Stimulated activated CD4-positive, alpha-beta T cell treated with anti-CD3 and anti-CD28 coated beads, Interleukin-15, amount 100 ng/mL, for 24 hours (primary cell): ENCODE data around the gene TTC27.

Experiments used
- DNase-seq: peaks from one replicate; pipeline ENCODE4 v3.0.0-alpha.2; 2020

TTC27 gene

DNA sequence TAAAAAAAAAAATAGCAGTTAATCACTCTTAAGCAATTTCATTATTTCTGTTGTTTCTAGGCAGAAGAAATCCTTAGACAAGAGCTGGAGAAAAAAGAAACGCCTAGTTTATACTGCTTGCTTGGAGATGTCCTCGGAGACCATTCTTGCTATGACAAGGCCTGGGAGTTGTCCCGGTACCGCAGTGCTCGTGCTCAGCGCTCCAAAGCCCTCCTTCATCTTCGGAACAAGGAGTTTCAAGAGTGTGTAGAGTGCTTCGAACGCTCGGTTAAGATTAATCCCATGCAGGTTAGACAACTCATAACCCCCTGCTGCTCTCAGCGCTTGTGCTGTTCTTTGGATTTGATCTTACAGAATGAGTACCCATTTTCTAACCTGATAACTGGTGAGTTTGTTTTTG lies 130.4 kb downstream of the TTC27 start:
- no peak for DNase-seq

- DNase-seq, result no peak
Observed at GRCh38 chr2:32760628-32761027, 132.8 kb downstream of the TTC27 start.

DNA sequence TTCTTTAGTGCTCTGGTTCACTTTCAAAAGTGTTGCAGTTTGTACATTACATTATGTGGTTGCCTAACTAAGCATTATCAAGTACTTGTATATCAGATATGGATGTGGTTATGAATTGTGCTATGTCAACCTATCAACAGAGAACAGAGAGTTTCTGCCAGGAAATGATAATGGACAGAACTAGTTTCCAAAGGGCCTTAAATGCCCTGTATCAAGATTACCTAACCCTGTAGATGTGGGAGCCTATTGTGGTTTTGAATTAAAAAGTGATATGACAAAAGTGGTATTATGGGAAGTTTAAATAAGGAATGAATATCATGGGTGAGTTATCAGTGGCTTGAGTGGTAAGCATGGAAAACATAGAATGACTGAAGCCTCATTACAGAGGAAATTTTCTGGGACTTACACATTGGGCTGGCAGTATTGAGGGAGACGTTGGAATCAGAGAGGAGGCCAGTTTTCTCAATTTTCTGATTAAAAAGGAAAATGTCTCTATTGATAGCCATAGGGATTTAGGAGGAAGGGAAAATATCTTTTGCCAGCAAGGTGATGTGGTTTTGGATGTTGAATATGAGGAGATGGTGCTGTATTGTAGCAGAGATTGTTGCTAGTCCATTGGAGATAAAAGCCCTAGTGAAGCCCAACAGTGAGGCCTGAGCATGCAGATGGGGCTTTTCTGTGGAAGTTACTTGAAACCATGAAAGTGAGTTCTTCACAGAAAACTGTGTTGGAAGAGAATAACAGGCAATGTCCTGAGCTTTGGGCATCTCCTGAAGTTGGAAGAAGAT lies 140.7 kb downstream of the TTC27 start:
- no peak for DNase-seq

DNA sequence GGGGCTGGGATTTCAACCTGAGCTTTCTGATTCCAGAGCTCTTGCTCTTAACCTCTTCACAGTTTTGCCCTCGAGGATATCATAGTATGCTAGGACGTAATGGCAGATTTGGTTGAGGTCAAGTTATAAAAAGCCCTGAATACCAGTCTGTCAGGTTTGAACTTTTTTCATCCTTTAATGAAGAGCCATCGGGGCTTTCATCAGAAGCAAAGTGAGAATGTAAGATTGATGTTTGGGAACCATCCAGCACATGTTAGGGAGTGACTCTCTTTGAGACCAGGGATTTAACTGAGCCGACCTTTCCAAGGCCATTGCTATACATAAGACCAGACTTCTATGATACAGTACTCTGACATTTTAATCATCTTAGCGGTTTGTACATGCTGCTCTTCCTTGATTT lies 142.5 kb downstream of the TTC27 start:
- no peak for DNase-seq

- no peak for DNase-seq
Observed at GRCh38 chr2:32772638-32773447, 145.0 kb downstream of the TTC27 start.

DNA sequence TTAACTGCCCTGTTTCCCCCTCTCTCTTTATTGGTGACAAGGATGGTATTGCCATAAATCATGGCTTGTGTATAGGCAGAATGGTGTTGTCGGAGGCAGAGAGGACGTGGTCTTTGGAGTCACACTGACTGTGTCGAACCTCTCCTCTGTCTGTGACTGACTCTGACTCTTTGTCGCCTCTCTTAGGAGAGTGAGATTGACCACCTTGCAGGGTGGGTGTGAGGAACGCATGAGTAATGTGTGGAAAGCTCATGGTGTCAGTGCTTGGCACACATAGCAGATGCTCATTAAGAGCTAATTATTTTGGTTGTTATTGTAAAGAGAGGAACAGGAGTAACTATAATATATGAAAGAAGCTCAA lies 145.6 kb downstream of the TTC27 start:
- DNase-seq, result no peak

GRCh38 chr2:32775954-32776353 lies 148.1 kb downstream of the TTC27 start:
- DNase-seq, result no peak

DNA sequence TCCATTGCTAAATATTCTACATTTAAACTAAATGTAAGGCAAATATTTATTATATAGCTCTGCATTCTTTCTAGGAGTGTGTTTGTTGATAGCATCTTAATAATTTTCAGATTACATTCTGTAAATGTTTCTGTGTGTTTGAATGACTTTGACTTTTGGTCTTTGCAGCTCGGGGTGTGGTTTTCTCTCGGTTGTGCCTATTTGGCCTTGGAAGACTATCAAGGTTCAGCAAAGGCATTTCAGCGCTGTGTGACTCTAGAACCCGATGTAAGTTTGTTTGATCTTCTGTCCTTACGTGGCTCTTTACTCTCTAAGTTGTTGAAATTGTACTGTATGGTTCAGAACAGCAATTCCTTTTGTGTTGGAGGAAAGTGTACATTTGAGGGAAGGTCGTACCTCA lies 149.9 kb downstream of the TTC27 start:
- DNase-seq, result no peak

DNA sequence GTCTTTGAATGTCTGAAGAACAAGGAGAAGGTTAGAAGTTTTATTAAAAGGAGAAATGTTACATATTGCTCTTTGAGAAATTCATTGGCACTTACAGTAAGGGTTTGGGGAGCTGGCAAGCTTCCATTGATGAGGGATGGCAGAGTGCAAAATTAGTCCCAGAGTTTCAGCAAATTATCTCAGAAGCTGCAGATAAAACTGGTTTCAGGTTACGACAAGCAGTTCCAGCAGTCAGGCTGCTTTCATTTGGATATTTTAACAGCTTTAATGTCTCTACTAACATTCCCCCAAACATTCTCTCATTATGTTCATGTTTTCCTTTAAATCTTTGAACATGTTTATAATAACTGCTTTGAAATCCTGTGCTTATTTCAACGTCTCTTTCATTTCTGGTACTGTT lies 153.1 kb downstream of the TTC27 start:
- no peak for DNase-seq

GRCh38 chr2:32783469-32783868 lies 155.6 kb downstream of the TTC27 start:
- DNase-seq, result no peak

GRCh38 chr2:32783933-32784332 lies 156.1 kb downstream of the TTC27 start:
- no peak for DNase-seq

- no peak for DNase-seq
Observed at GRCh38 chr2:32787207-32787606, 159.4 kb downstream of the TTC27 start.

- no peak for DNase-seq
Observed at GRCh38 chr2:32788114-32788513, 160.3 kb downstream of the TTC27 start.

GRCh38 chr2:32792416-32792815 lies 164.6 kb downstream of the TTC27 start:
- DNase-seq, result no peak

DNA sequence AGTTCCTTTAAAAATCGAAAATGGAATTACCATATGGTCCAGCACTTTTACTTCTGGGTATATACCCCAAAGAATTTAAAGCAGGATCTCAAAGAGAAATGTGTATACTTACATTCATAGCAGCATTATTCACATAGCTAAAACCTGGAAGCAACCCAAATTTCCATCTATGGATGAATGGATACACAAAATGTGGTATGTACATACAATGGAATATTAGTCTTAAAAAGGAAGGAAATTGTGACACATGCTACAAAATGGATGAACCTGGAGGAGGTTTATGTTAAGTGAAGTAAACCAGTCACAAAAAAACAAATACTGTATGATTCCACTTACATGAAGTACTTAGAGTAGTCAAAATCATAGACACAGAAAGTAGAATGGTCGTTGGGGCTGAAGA lies 171.0 kb downstream of the TTC27 start:
- DNase-seq, result no peak

DNA sequence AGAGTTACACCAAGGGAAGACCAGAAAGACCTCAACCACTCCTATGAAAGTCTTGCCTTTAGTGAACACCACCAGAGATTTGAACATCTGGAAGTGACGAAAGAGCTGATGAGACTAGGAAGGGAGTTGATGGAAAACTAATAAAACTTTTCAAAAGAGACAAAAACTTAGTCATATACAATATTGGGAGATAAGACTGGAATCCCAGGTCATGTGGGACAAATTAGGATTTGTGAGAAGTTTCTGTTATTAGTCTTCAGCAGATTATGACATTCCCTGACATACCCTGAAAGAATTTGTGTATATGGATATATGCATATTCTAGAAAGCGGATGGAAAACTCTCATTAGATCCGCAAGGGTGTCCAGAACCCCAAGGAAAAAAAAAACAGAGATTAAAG lies 173.9 kb downstream of the TTC27 start:
- DNase-seq, result no peak

- no peak for DNase-seq
Observed at GRCh38 chr2:32802877-32803276, 175.0 kb downstream of the TTC27 start.

DNA sequence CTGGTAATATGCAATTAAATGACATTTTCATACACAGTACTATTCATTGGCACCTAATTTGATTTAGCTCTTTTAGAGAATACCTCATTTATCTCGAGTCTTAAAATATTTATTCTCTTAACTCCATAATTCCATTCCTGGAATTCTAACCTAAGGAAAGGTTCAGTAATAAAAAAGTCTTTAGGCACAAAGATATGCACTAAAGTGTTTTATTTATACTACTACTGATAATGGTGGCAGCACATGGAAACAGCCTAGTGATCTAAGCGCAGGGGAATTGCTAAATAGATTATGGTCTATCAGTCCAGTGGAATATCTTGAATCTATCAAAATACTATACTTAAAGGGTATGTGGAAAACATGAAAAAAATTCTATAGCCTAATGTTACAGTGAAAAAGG lies 176.4 kb downstream of the TTC27 start:
- no peak for DNase-seq

DNA sequence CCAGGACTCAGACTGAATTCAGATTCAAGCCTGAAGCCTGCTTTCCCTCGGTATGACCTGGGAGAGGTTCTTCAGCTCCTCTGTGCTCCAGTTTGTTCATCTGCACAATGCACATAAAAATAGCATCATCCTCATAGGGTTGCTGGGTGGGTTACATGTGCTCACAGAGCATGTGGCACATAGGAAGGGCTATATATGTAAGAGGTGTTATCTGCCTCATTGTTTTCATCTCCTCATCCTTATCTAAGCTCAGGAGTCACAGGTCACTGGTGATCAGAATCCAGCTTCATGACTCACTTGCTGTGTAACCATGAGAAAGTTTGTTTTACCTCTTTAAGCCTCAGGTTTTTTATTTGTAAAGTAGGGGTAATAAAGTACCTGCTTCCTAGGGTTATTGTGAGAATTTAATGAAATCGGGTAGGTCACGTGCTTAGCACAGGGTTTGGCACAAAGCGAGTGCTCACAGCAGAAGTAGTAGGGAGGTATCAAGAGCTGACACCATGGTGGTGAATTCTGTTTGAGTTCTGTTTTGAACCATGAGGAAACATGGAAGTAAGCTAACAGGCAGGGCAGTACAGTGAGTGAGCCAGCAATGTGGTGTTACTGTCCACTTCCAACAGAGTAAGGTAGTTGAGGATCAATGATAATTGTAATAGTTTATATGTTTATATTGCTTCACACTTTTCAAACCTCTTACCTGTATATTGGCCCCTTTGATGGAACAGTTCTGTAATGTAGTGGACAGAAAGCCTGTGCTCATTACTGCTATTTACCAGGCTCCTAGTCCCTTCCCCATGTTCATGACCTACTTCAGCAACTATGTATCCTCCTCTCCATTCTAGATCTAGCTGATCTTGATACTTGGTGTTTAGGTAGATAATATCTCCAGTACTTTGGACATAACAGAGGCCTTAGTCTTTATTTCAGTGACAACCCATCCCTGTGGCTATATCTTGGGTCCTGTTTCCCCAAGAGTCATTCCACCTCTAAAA lies 177.6 kb downstream of the TTC27 start:
- DNase-seq, result no peak

GRCh38 chr2:32806857-32807256 lies 179.0 kb downstream of the TTC27 start:
- DNase-seq, result no peak

DNA sequence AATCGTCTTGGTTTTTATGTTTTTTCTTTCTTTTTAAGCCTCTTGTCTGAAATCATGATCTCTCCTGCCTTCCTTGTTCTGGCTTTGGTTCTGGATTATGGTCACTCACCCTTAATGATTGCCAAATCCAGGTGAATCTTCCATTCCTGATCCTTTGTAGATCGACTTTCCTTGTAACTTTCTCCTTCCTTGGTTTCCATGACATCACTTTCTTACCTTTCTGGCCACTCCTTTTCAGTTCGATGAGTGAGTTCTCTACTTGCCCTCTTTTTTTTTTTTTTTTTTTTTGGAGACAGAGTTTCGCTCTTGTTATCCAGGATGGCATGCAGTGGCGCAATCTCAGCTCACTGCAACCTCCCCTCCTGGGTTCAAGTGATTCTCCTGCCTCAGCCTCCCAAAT lies 179.8 kb downstream of the TTC27 start:
- no peak for DNase-seq

DNA sequence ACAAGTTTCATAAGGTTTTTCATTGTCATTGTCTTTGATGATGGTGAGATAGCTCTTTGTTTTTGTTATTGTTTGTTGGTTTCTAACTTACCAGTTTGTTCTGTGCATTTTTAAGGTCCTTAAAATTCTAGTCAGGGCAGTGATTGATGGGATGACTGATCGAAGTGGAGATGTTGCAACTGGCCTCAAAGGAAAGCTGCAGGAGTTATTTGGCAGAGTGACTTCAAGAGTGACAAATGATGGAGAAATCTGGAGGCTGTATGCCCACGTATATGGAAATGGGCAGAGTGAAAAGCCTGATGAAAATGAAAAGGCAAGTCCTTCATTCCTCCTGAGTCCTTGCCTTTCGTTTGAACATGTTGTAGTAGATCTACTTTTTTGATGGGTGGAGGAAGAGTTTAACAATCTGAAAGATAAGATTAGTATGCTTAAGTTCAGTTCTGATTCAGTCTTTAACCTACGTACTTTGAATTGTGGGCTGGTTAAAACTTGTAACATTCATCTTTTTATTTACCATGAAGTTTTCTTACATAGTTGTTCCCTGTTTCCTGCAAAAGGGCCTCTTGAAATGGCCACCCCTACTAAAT lies 183.2 kb downstream of the TTC27 start:
- DNase-seq, result no peak

DNA sequence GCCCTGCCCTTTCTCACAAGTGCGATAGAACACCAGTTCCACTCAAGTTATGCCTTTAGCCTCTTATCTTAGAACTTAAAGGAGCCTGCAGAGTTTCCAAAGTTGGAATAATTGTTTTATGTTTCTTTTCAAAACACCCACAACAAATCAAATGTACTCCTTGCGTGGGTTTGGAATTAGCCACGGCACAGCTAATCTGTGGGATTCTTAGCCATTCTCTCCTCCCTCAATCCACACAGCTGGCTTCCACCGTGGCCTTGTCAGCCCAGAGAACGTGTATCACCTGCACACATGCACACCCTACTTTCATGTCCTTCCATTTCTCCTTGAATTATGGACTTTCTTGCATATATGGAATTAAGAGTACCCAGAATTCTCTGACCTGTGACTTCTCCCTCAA lies 183.8 kb downstream of the TTC27 start:
- DNase-seq, result no peak
